A549 (cell line): Measurements from ENCODE around the gene BICRA. TPM values are rescaled to one million over a fixed set of nuclear protein-coding genes. Genes with fewer than 3 reads are reported as not detected.

ENCODE experiments used
- ATAC-seq, 2 experiments: fragments of 200-7000 bp in 1 of 2; fragments of >200 bp in 1 of 2; cut with Nextera tagmentation in 1 of 2; cut with Tn5 transposase in 1 of 2; 3 replicates each; pipeline versions ENCODE4 v1.8.0 to v1.9.1; 2018 to 2020; ENCODE audit warnings: mild to moderate bottlenecking in 1 of 2, moderate library complexity in 1 of 2
- CTCF ChIA-PET: fragments of 300-600 bp; sonication (Branson Sonifier 250); formaldehyde crosslinking; extraction: SDS; loops from one replicate; lab custom pipeline; 2021; ENCODE audit warnings: antibody characterized with exemption, inconsistent platforms; lab: Yijun Ruan, JAX
- POLR2A ChIA-PET: fragments of 350-600 bp; formaldehyde crosslinking; extraction: SDS; loops from one replicate; lab custom pipeline; 2021; ENCODE audit warnings: antibody characterized with exemption, inconsistent platforms; lab: Yijun Ruan, JAX
- DNase-seq, 2 experiments: peaks; one replicate each; pipeline versions ENCODE4 v3.0.0 to v3.0.0-alpha.2; 2011 to 2016; ENCODE audit warnings: low read depth in 1 of 2, low spot score in 1 of 2
- FAIRE-seq: peaks from 2 replicates; lab custom pipeline; 2011; peaks lifted over from hg19 to GRCh38; lab: Jason Lieb, UNC
- H3K27ac ChIP-seq, 2 experiments: fragments of >200 bp; sonication (Bioruptor Twin); formaldehyde crosslinking; 3 replicates each; pipeline ENCODE4 v1.5.1; 2016 to 2017
- H3K4me1 ChIP-seq: fragments of >200 bp; sonication (Bioruptor Twin); formaldehyde crosslinking; 3 replicates; pipeline ENCODE4 v1.6.1; 2016
- H3K4me2 ChIP-seq: fragments of >200 bp; sonication (Bioruptor Twin); formaldehyde crosslinking; 3 replicates; pipeline ENCODE4 v1.6.1; 2016
- H3K4me3 ChIP-seq: fragments of >200 bp; sonication (Bioruptor Twin); formaldehyde crosslinking; 3 replicates; pipeline ENCODE4 v1.5.1; 2016
- H3K9me3 ChIP-seq: fragments of >200 bp; sonication (Bioruptor Twin); formaldehyde crosslinking; 3 replicates; pipeline ENCODE4 v1.6.1; 2016
- ATOH8 ChIP-seq: fragments of 250-450 bp; sonication (Bioruptor Pico); IDR thresholded peaks from 2 replicates; pipeline ENCODE4 v1.5.0; 2020; ENCODE audit warnings: low read depth, mild to moderate bottlenecking, moderate library complexity
- BCL3 ChIP-seq: fragments of >200 bp; sonication (Bioruptor Twin); formaldehyde crosslinking; IDR thresholded peaks from 3 replicates; pipeline ENCODE4 v1.6.1; 2016
- E2F6 ChIP-seq: IDR thresholded peaks from 2 replicates; pipeline ENCODE4 v1.6.1; 2012; ENCODE audit warnings: low read depth, borderline replicate concordance
- ELK1 ChIP-seq: fragments of 150-350 bp; IDR thresholded peaks from 2 replicates; pipeline ENCODE4 v1.6.1; 2014; ENCODE audit warnings: low read depth, mild to moderate bottlenecking, low read length
- ESRRA ChIP-seq: fragments of 150-350 bp; IDR thresholded peaks from 2 replicates; pipeline ENCODE4 v1.6.1; 2014; ENCODE audit warnings: mild to moderate bottlenecking, low read length, borderline replicate concordance
- FOSL2 ChIP-seq, 2 experiments: fragments of 450-650 bp in 1 of 2; fragments of >200 bp in 1 of 2; sonication (Bioruptor Twin) in 1 of 2; formaldehyde crosslinking; IDR thresholded peaks; 2 replicates each; pipeline versions ENCODE4 v1.5.0 to v1.6.1; 2016 to 2020; ENCODE audit warnings: mild to moderate bottlenecking in 1 of 2, moderate library complexity in 1 of 2
- HEYL ChIP-seq: fragments of 250-450 bp; sonication (Bioruptor Pico); IDR thresholded peaks from 2 replicates; pipeline ENCODE4 v1.8.0; 2021; ENCODE audit warnings: mild to moderate bottlenecking, moderate library complexity
- HOXB13 ChIP-seq: fragments of 250-450 bp; sonication (Bioruptor Pico); IDR thresholded peaks from 2 replicates; pipeline ENCODE4 v1.5.0; 2020; ENCODE audit warnings: low read depth, mild to moderate bottlenecking, moderate library complexity
- HOXB5 ChIP-seq: fragments of 250-450 bp; sonication (Bioruptor Pico); IDR thresholded peaks from 2 replicates; pipeline ENCODE4 v1.5.0; 2020; ENCODE audit warnings: mild to moderate bottlenecking, moderate library complexity
- JUN ChIP-seq, 2 experiments: fragments of >200 bp; sonication (Bioruptor Twin); formaldehyde crosslinking; IDR thresholded peaks; 2 replicates in 1 of 2; 3 replicates in 1 of 2; pipeline ENCODE4 v1.6.1; 2016 to 2017
- KDM5A ChIP-seq: fragments of 200-600 bp; sonication (generic); IDR thresholded peaks from 2 replicates; pipeline ENCODE4 v1.6.1; 2016; ENCODE audit warnings: antibody characterized with exemption, mild to moderate bottlenecking
- MAFK ChIP-seq: fragments of 450-650 bp; IDR thresholded peaks from 2 replicates; pipeline ENCODE4 v1.6.1; 2014; ENCODE audit not compliant: partially characterized antibody
- MAZ ChIP-seq: fragments of 150-350 bp; IDR thresholded peaks from 2 replicates; pipeline ENCODE4 v1.6.1; 2014; ENCODE audit warnings: antibody characterized with exemption, low read depth, low read length, borderline replicate concordance
- NR3C1 ChIP-seq: fragments of >200 bp; sonication (Bioruptor Twin); formaldehyde crosslinking; IDR thresholded peaks from 3 replicates; pipeline ENCODE4 v1.6.1; 2017
- PHF8 ChIP-seq: fragments of 200-600 bp; sonication (generic); IDR thresholded peaks from 2 replicates; pipeline ENCODE4 v1.6.1; 2016; ENCODE audit warnings: low read depth, mild to moderate bottlenecking, antibody characterized with exemption, moderate library complexity, borderline replicate concordance
- POLR2A ChIP-seq: IDR thresholded peaks from 2 replicates; pipeline ENCODE4 v1.6.1; 2012; ENCODE audit warnings: mild to moderate bottlenecking, low read length
- RCOR1 ChIP-seq: fragments of 150-350 bp; IDR thresholded peaks from 2 replicates; pipeline ENCODE4 v1.6.1; 2014; ENCODE audit warnings: antibody characterized with exemption, low read length, low read depth
- REST ChIP-seq: fragments of 200-600 bp; sonication (generic); IDR thresholded peaks from 2 replicates; pipeline ENCODE4 v1.6.1; 2016; ENCODE audit warnings: antibody characterized with exemption, mild to moderate bottlenecking, moderate library complexity
- RFX5 ChIP-seq: fragments of 450-650 bp; IDR thresholded peaks from 2 replicates; pipeline ENCODE4 v1.7.1; 2014; ENCODE audit warnings: antibody characterized with exemption, mild to moderate bottlenecking, moderate library complexity
- SMC3 ChIP-seq: fragments of >200 bp; sonication (Bioruptor Twin); formaldehyde crosslinking; IDR thresholded peaks from 3 replicates; pipeline ENCODE4 v1.6.1; 2018; ENCODE audit warnings: inconsistent platforms
- SREBF2 ChIP-seq: fragments of 450-650 bp; IDR thresholded peaks from 2 replicates; pipeline ENCODE4 v1.6.1; 2014; ENCODE audit warnings: mild to moderate bottlenecking, moderate library complexity
- TP53 ChIP-seq: fragments of 250-450 bp; sonication (Bioruptor Pico); IDR thresholded peaks from 2 replicates; pipeline ENCODE4 v1.5.0; 2021; ENCODE audit warnings: mild to moderate bottlenecking, moderate library complexity
- USF2 ChIP-seq: fragments of 450-650 bp; IDR thresholded peaks from 2 replicates; pipeline ENCODE4 v1.6.1; 2014; ENCODE audit warnings: antibody characterized with exemption
- ZC3H11A ChIP-seq: fragments of 450-650 bp; IDR thresholded peaks from 2 replicates; pipeline ENCODE4 v1.6.1; 2014; ENCODE audit warnings: antibody characterized with exemption, mild to moderate bottlenecking
- ZSCAN20 ChIP-seq: fragments of 250-450 bp; sonication (Bioruptor Pico); IDR thresholded peaks from 2 replicates; pipeline ENCODE4 v1.8.0; 2022; ENCODE audit warnings: mild to moderate bottlenecking, moderate library complexity
- WGBS: methylation state at CpG from one replicate; pipeline ENCODE4 v1.1.6; 2017; ENCODE audit errors: missing lambda C conversion rate; 5-methylcytosine and 5-hydroxymethylcytosine counted together
- polyA plus RNA-seq, 4 experiments: library from polyadenylated mRNA; depleted of rRNA in 3 of 4; stranded (reverse); fragments of >200 nt; fragmentation: RNase III in 1 of 4; extraction: RNeasy Plus Mini Kit Qiagen cat#74134 plus additional on column Dnase treatment in 1 of 4; gene quantifications; 2 replicates in 3 of 4; 3 replicates in 1 of 4; pipeline ENCODE4 v1.2.3, GENCODE V29; 2011 to 2017

Gene BICRA
- polyA plus RNA-seq, 2 of the 4 experiments (the other 2 are of a cell fraction) = 0.83 to 12.4 TPM

- POLR2A ChIA-PET = no interaction called here
- Histone ChIP-seq H3K9me3 (no peaks in the 10 kb centered on the region), H3K4me1 (peaks cover 7% of the 10 kb centered on the region; the same call in 1 of the 3 replicates), H3K27ac (no peak overlapping the region), H3K4me2 (no peak overlapping the region), H3K4me3 (no peak overlapping the region)
- no peak for FAIRE-seq
- ATAC-seq = no peak
- CTCF ChIA-PET = interaction anchor here (0.9 to 1.4 kb wide), 3 partner anchors 25 to 122 kb away, joined by 3 to 5 read pairs (median 3); partner anchors contain the start of gene NAPA
- TF ChIP-seq ZSCAN20 (CRISPR knock-in tag) (no peak), RCOR1 (no peak), BCL3 (no peak), KDM5A (no peak), SREBF2 (no peak), REST (no peak), SMC3 (no peak)
- 90% methylated on average over 10 of the region's 11 CpGs for WGBS
- DNase-seq = no peak
These were observed 28.6 kb downstream of the BICRA start for GRCh38 chr19:47637550-47637949.

GRCh38 chr19:47641891-47642485 is 33.1 kb downstream of the BICRA start:
- Histone ChIP-seq H3K4me2 (no peak overlapping the region), H3K4me3 (no peak overlapping the region), H3K27ac (no peak overlapping the region), H3K4me1 (0 out of 3 replicates have a peak, but pooled peaks cover 3% of the 10 kb centered on the region), H3K9me3 (no peaks in the 10 kb centered on the region)
- CTCF ChIA-PET = no interaction called here
- no peak for DNase-seq
- peak; percentile 18 for FAIRE-seq
- WGBS = 81% methylated on average over 5 of the region's 5 CpGs
- TF ChIP-seq MAZ (no peak), RFX5 (no peak), PHF8 (no peak), E2F6 (no peak), ESRRA (no peak), HOXB13 (CRISPR knock-in tag) (no peak), ATOH8 (CRISPR knock-in tag) (no peak), HEYL (no peak), ZC3H11A (no peak)
- POLR2A ChIA-PET = no interaction called here
- ATAC-seq = no peak

GRCh38 chr19:47643281-47643680 is 34.3 kb downstream of the BICRA start:
- H3K9me3 ChIP-seq = no peaks in the 10 kb centered on the region
- no peak for DNase-seq
- POLR2A ChIA-PET = no interaction called here
- TF ChIP-seq RCOR1 (no peak), POLR2A (no peak), MAFK (no peak), ELK1 (no peak), NR3C1 (no peak), USF2 (no peak), JUN (IDR thresholded peaks at IDR 0.05) (no peak), TP53 (CRISPR knock-in tag) (no peak), FOSL2 (IDR thresholded peaks at IDR 0.05) (no peak), FOSL2 (CRISPR knock-in tag; IDR thresholded peaks at IDR 0.05) (no peak), HEYL (no peak), HOXB5 (no peak)
- TF ChIP-seq, all 56 proteins: peak for 0
- ATAC-seq (no peak), FAIRE-seq (no peak)
- Histone ChIP-seq H3K4me1 (peaks cover 12% of the 10 kb centered on the region), H3K27ac (no peak overlapping the region), H3K4me3 (no peak overlapping the region), H3K4me2 (no peak overlapping the region)
- WGBS = 88% methylated on average over 5 of the region's 5 CpGs
- CTCF ChIA-PET = no interaction called here
